ENCODE data around the gene ARFRP1.

The ARFRP1 gene

GRCh38 chr20:63705232-63706026 is 2.3 kb downstream of the ARFRP1 start:
- H3K27ac ChIP-seq, result peak overlapping the region in 4 of 21 experiments; percentile 93 to 97 (median 96)

GRCh38 chr20:63704749-63705117 is 3.0 kb downstream of the ARFRP1 start:
- peak overlapping the region in 1 of 21 experiments; percentile 14 for H3K27ac ChIP-seq

More at GRCh38 chr20:63705232-63706026, 2.3 kb downstream of the ARFRP1 start:
- H3K4me3 ChIP-seq, result no peak overlapping the region

GRCh38 chr20:63703976-63704748 is 3.6 kb downstream of the ARFRP1 start:
- no peak overlapping the region for H3K4me3 ChIP-seq
- peak overlapping the region in 1 of 21 experiments; percentile 14 for H3K27ac ChIP-seq

More at GRCh38 chr20:63704749-63705117, 3.0 kb downstream of the ARFRP1 start:
- H3K4me3 ChIP-seq, result no peak overlapping the region

GRCh38 chr20:63703471-63703975 is 4.3 kb downstream of the ARFRP1 start:
- Histone ChIP-seq H3K4me3 (no peak overlapping the region), H3K27ac (no peak overlapping the region)

- Histone ChIP-seq H3K4me3 (no peak overlapping the region), H3K27ac (peak overlapping the region in 1 of 21 experiments; percentile 20)
These were observed 4.9 kb downstream of the ARFRP1 start for GRCh38 chr20:63702751-63703470.

- H3K4me3 ChIP-seq, result no peak overlapping the region
- H3K27ac ChIP-seq, result peak overlapping the region in 2 of 21 experiments; percentile 24 to 96
These were observed 5.6 kb downstream of the ARFRP1 start for GRCh38 chr20:63702036-63702665.

- H3K27ac ChIP-seq, result peak overlapping the region in 10 of 21 experiments; percentile 6 to 96 (median 84)
- H3K4me3 ChIP-seq, result no peak overlapping the region
These were observed 6.3 kb downstream of the ARFRP1 start for GRCh38 chr20:63701329-63702035.

GRCh38 chr20:63701051-63701328 is 6.8 kb downstream of the ARFRP1 start:
- Histone ChIP-seq H3K27ac (peak overlapping the region in 10 of 21 experiments; percentile 6 to 96 (median 84)), H3K4me3 (no peak overlapping the region)

GRCh38 chr20:63700199-63701050 is 7.4 kb downstream of the ARFRP1 start:
- peak overlapping the region in 20 of 21 experiments; percentile 26 to 96 (median 86) for H3K27ac ChIP-seq
- H3K4me3 ChIP-seq, result no peak overlapping the region

- Histone ChIP-seq H3K27ac (peak overlapping the region in 20 of 21 experiments; percentile 26 to 96 (median 86)), H3K4me3 (no peak overlapping the region)
These were observed 8.1 kb downstream of the ARFRP1 start for GRCh38 chr20:63699466-63700198.

GRCh38 chr20:63698739-63699465 is 8.9 kb downstream of the ARFRP1 start:
- Histone ChIP-seq H3K4me3 (peak overlapping the region in 3 of 7 experiments; percentile 17 to 47 (median 45)), H3K27ac (peak overlapping the region in 20 of 21 experiments; percentile 26 to 96 (median 86))

- H3K27ac ChIP-seq, result peak overlapping the region in 19 of 21 experiments; percentile 54 to 96 (median 87)
- peak overlapping the region in 4 of 7 experiments; percentile 5 to 47 (median 31) for H3K4me3 ChIP-seq
These were observed 9.8 kb downstream of the ARFRP1 start for GRCh38 chr20:63697868-63698545.

- Histone ChIP-seq H3K4me3 (peak overlapping the region; percentile 14 to 47 (median 31)), H3K27ac (peak overlapping the region in 18 of 21 experiments; percentile 2 to 96 (median 82))
These were observed 10.4 kb downstream of the ARFRP1 start for GRCh38 chr20:63697357-63697867.

- peak within 1 kb of the TSS; percentile 14 to 47 (median 31) for H3K4me3 ChIP-seq
- peak within 1 kb of the TSS in 20 of 21 experiments; percentile 2 to 96 (median 79) for H3K27ac ChIP-seq
These were observed 11.0 kb downstream of the ARFRP1 start, which contains the start of gene TNFRSF6B for GRCh38 chr20:63696628-63697356. Gene TNFRSF6B (plus strand): TSS chr20:63696652. CDS start chr20:63696768, 116 bp downstream.

- peak overlapping the region in 18 of 21 experiments; percentile 31 to 96 (median 82) for H3K27ac ChIP-seq
- peak overlapping the region in 6 of 7 experiments; percentile 14 to 47 (median 36) for H3K4me3 ChIP-seq
These were observed 11.5 kb downstream of the ARFRP1 start for GRCh38 chr20:63696306-63696627.
